ENCODE measurements around the gene SOX6.

DNA sequence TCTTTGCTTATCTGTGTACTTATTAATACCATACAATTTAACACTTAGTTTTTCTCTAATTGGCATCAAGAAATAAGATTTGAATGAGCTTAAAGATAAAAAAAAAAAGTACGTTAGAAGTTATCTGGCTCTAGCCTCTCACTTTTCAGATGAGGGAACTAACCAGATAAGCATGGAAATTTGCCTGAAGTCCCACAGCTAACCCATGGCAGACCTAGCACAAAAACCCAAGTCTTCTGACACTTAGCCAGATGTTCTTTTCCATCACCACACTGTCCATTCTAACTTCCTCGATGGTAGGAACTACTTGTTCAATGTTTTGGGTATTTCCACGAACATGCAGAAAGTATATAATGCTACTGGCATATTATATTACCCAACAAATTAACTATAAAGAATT lies 7.4 kb upstream of the SOX6 start:
- TF ChIP-seq, protein P1, sequence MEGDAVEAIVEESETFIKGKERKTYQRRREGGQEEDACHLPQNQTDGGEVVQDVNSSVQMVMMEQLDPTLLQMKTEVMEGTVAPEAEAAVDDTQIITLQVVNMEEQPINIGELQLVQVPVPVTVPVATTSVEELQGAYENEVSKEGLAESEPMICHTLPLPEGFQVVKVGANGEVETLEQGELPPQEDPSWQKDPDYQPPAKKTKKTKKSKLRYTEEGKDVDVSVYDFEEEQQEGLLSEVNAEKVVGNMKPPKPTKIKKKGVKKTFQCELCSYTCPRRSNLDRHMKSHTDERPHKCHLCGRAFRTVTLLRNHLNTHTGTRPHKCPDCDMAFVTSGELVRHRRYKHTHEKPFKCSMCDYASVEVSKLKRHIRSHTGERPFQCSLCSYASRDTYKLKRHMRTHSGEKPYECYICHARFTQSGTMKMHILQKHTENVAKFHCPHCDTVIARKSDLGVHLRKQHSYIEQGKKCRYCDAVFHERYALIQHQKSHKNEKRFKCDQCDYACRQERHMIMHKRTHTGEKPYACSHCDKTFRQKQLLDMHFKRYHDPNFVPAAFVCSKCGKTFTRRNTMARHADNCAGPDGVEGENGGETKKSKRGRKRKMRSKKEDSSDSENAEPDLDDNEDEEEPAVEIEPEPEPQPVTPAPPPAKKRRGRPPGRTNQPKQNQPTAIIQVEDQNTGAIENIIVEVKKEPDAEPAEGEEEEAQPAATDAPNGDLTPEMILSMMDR (IDR thresholded peaks at IDR 0.05; ENCODE audit: low read length), result no peak
- no peak for TF ChIP-seq EZH2 (optimal IDR thresholded peaks at IDR 0.05; ENCODE audit: low read depth, low read length)

Data from MM.1S (cell line).